Gastrocnemius medialis (tissue), 4 donors: ENCODE measurements around the gene FAM217B.

Experiments used
- POLR2A ChIP-seq, 2 donors: fragments of 450-650 bp; IDR thresholded peaks; one replicate each; pipeline ENCODE4 v1.6.1; 2017; ENCODE audit warnings: antibody characterized with exemption in 2 of 2, mild to moderate bottlenecking in 2 of 2, moderate library complexity in 2 of 2
- TF ChIP-seq, protein P1 (sequence below), 5 experiments: fragments of 450-650 bp in 3 of 5; fragments of 200-600 bp in 2 of 5; sonication (generic) in 2 of 5; IDR thresholded peaks in 4 of 5; conservative IDR thresholded peaks in 1 of 5; 1 replicate in 4 of 5; 2 replicates in 1 of 5; pipeline ENCODE4 v1.5.1; 2016 to 2019; ENCODE audit warnings: antibody characterized with exemption in 5 of 5, mild to moderate bottlenecking in 3 of 5, moderate library complexity in 3 of 5

GRCh38 chr20:59891581-59891980 is 48.6 kb upstream of the FAM217B start:
- TF ChIP-seq, protein P1, sequence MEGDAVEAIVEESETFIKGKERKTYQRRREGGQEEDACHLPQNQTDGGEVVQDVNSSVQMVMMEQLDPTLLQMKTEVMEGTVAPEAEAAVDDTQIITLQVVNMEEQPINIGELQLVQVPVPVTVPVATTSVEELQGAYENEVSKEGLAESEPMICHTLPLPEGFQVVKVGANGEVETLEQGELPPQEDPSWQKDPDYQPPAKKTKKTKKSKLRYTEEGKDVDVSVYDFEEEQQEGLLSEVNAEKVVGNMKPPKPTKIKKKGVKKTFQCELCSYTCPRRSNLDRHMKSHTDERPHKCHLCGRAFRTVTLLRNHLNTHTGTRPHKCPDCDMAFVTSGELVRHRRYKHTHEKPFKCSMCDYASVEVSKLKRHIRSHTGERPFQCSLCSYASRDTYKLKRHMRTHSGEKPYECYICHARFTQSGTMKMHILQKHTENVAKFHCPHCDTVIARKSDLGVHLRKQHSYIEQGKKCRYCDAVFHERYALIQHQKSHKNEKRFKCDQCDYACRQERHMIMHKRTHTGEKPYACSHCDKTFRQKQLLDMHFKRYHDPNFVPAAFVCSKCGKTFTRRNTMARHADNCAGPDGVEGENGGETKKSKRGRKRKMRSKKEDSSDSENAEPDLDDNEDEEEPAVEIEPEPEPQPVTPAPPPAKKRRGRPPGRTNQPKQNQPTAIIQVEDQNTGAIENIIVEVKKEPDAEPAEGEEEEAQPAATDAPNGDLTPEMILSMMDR (IDR thresholded peaks at IDR 0.05 in 4 of 5, conservative IDR thresholded peaks at IDR 0.05 in 1 of 5), result no peak
- TF ChIP-seq POLR2A (IDR thresholded peaks at IDR 0.05), result no peak
